HG03442 (cell line): ENCODE data around the gene CDK14.

Experiments
- ATAC-seq: cut with Tn5 transposase; IDR thresholded peaks from one replicate; pipeline ENCODE4 v1.9.1; 2021; ENCODE audit warnings: mild to moderate bottlenecking, moderate library complexity; ENCODE audit not compliant: unreplicated experiment

Gene CDK14

DNA sequence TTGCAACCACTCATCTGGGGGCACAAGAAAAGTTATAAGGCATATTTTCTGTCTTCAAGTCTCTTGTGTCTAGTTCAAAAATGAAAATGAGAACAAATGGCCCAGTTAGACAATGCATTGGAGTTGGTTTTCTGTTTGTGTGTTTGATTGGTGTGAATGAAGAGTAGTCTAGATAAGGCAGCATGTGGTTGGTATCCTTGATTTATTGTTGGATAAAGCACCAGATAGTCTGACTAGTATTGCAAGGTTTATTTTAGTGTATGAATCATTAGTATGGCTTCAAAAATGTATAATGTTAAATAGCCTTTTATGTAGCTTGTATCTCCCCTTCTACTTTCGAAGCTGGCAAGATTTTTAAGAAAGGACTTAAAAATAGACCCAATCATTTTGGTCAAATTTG lies 237.3 kb downstream of the CDK14 start:
- no peak for ATAC-seq

DNA sequence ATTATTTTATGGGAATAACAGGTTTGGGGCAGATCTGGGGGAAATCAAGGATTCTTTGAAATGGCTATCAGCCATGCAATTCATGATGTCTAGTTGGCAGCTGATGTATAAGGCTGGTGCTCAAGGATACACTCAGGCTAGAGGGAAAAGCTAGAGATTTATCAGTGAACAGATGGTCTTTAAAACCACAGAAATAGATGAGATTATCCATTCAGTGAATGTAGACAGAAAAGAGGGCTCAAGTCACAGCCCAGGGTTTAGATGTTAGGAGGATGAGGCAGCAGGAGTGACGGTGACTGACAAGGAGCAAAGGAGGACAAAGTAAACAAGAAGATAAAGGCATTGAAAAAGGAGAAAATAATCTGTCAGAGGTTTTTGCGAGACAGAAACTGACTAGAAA lies 238.7 kb downstream of the CDK14 start:
- no peak for ATAC-seq

- no peak for ATAC-seq
Observed at GRCh38 chr7:90835861-90836260, 239.7 kb downstream of the CDK14 start.

DNA sequence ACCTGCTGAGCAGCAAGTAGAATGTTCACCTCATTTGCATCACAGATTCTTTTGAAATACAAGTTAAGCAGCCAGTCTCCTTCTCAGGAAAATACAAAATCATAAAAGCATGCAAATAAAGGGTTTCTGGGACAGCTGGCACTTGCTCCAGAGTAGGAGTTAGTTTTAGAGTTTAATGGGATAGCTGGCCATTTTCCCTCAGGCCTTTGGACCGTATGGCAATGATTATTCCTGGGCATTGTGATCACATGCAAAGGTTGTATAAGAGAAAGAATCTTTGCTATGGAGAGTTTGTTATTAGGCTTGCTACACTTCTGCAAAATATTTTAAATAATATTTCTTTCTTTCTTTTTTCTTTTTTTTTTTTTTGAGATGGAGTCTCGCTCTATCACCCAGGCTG lies 240.8 kb downstream of the CDK14 start:
- ATAC-seq, result no peak

DNA sequence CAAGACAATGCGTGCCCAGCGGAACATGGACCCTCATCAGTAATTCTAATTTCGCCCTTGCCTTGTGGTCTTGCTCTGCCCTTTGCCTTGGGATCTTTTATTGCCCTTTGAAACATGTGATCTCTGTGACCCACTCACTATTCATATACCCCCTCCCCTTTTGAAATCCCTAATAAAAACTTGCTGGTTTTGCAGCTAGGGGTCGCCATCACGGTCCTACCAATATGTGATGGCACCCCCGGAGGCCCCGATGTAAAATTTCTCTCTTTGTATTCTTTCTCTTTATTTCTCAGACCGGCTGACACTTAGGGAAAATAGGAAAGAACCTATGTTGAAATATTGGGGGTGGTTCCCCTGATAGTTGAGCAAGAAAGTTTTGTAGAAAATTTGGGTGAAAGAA lies 242.7 kb downstream of the CDK14 start:
- no peak for ATAC-seq

DNA sequence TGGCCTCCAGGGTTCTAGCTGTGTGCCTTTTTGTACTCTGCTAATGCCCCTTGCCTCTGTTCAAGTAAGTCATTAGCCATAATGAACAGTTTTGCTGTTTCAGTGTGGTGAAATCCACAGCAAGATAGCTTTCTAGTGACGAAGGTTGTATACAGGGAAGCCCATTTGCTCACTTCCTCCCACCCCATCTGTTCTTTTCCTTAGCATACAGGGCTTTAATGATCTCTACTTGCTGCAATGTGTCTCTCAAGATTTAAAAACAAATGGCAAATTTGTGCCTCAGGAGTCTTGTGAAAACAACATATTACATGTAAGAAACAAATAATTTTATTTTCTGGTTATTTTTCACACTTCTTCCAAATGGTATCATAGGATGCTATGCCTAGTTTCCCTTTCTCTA lies 243.2 kb downstream of the CDK14 start:
- ATAC-seq, result no peak

GRCh38 chr7:90839727-90840291 lies 243.7 kb downstream of the CDK14 start:
- ATAC-seq, result no peak

DNA sequence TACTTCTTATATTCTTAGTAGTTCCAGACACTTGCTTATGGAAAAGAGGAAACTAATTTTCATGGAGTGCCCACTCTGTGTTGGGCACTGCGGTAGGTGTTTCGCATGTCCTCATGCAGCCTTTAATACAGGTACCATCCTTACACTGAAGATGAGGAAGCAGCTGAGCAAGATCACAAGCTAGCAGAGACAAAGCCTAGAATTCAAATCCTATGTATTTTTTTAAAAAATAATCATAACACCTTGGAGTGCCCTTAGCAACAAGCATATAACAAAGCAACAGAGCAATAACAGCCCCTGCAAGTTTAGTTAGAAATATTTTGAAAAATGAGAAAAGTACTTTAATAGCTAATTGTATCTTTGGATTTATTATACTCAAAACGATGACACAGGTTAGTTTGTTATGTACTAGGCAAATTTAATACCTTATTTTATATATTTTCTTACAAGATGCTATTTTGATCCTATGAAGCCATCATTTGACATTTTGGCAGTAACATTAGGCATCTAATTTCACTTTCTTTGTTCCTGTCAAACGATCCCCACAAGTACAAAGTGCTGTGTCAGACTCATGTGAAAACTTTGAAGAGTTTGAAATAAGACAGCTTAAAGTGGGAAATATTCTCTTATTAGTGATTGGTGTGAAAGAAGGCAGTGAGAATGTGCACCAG lies 245.8 kb downstream of the CDK14 start:
- ATAC-seq, result no peak

GRCh38 chr7:90842430-90842788 lies 246.3 kb downstream of the CDK14 start:
- ATAC-seq, result no peak

- ATAC-seq, result no peak
Observed at GRCh38 chr7:90843472-90843871, 247.4 kb downstream of the CDK14 start.

- ATAC-seq, result no peak
Observed at GRCh38 chr7:90844421-90844820, 248.3 kb downstream of the CDK14 start.

DNA sequence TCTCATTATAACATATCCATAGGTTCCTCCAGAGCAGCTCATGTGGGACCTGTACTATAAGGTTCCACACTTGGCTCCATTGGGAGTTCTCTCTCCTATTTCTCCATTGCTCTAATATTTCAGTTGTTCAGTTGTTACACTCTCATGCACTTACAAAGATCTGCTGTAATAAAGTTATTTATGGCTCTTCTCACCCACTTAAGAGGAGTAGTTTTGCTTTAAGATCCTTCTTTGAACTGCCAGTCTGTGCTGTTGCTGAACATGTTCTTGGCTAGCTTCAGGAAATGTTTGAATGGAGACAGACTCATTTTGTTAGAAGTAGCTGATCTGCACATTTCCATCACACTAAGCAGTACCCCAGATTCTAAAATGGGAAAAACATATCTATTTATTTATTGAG lies 250.1 kb downstream of the CDK14 start:
- ATAC-seq, result no peak

GRCh38 chr7:90850066-90850465 lies 253.9 kb downstream of the CDK14 start:
- ATAC-seq, result no peak

DNA sequence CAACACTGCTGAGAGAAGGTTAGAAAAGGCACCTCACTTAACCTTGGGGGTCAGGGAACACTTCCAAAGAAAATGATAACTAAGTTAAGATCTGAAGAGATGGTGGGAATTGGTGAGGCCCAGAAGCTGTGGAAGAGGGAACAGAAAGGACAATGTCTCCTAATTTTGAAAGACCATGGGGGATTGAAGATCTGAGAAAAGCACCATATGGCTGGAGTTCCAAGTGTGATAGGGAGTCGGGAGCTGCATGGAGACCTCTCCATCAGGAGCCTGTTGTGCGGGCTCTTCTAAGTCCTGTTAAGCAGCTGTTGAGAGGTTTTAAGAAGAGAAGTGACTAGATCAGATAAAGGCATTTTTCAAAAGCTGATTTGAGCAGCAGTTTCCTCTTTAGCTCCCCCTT lies 254.3 kb downstream of the CDK14 start:
- no peak for ATAC-seq

DNA sequence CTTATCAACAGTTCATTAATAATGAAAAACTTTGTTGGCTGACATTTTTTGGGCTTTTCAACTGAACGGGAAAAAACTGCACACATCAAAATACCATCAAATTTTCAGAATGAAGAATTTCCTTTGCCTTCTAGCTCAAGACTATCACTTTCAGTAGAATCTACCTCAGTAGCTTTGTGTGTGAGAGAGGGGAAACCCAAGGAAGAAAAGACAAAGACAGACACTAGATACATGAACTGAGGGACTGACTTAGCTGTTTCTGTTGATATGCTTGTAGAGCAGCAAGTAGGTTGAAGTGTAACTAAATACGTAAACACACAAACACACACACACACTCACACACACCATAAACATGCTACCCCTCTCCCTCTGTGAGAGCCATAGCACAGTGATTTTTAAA lies 257.1 kb downstream of the CDK14 start:
- peak; percentile 67 for ATAC-seq

DNA sequence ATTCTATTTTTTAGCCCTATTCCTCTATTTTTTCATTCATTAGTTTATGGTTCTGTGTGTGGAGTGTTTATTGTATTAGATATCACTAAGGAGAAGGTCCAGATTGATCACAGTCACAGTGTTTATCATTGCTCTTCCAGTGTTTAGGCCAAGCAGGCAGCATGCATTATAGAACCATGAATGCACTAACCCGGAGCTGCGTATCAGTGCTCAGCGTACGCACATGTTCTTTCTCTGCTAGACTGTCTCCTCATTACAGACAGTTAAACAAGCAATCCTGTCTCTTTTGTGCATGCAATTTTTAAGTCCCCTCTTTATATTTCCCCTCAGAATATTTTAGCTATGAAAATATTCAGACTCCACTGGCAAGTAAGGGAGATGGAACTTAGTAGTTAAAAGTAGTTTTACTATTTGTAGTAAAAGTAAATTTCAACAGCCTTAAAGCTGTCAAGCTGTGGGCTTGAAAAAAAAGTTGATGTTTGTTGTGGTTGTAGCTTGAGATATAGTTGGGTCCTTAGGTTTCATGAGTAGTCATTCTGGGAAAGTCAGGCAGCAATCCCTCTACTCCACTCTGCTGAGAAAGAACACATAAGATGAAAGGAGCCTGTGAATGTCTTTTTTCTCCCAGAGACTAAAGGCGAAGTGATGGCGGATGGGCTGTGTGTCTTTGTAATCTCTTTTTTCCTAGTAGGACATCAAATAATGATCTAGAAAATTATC lies 260.4 kb downstream of the CDK14 start:
- peak; percentile 50 for ATAC-seq

- no peak for ATAC-seq
Observed at GRCh38 chr7:90857603-90858002, 261.5 kb downstream of the CDK14 start.

GRCh38 chr7:90858546-90858945 lies 262.4 kb downstream of the CDK14 start:
- peak; percentile 75 for ATAC-seq

GRCh38 chr7:90859521-90859920 lies 263.4 kb downstream of the CDK14 start:
- ATAC-seq, result no peak

- no peak for ATAC-seq
Observed at GRCh38 chr7:90864088-90864487, 268.0 kb downstream of the CDK14 start.

GRCh38 chr7:90869335-90869734 lies 273.2 kb downstream of the CDK14 start:
- no peak for ATAC-seq

DNA sequence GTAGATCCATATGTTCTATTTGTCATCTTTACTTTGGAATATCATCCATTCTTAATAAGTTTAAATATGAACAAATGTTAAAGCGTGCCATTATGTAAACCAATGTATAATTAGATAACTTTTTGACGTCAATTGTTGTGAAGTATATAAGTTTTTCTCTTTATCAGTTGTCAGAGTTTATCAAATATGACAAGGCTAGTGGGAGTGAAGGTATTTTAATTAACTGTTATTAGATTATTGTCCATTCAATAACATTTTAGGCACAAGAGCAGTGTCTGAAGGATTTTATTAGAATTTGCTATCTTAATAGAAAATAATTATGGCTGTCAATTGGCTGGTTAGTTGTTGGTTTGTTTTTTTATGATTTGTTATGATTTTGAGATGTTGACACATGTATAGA lies 280.6 kb downstream of the CDK14 start:
- no peak for ATAC-seq
